Fibroblast of lung (primary cell): ENCODE results near the gene ERFE. TPM values are rescaled to one million over a fixed set of nuclear protein-coding genes. Genes with fewer than 3 reads are reported as not detected.

Experiments used
- DNase-seq, 2 donors: peaks; one replicate each; pipeline versions ENCODE4 v3.0.0 to v3.0.0-alpha.2; 2010; ENCODE audit warnings: low read depth in 2 of 2
- H2AFZ ChIP-seq: 2 replicates; pipeline ENCODE4 v1.5.1; 2012; ENCODE audit warnings: low read length, control low read depth, inconsistent platforms
- H3K27ac ChIP-seq: 2 replicates; pipeline ENCODE4 v1.5.1; 2011; ENCODE audit warnings: low read length, control low read depth; ENCODE audit not compliant: insufficient read depth
- H3K27me3 ChIP-seq: 2 replicates; pipeline ENCODE4 v1.5.1; 2011; ENCODE audit warnings: mild to moderate bottlenecking, low read length; ENCODE audit not compliant: control insufficient read depth, insufficient read depth
- H3K36me3 ChIP-seq: 2 replicates; pipeline ENCODE4 v1.5.1; 2011; ENCODE audit warnings: low read length; ENCODE audit not compliant: control insufficient read depth, insufficient read depth
- H3K4me1 ChIP-seq: 2 replicates; pipeline ENCODE4 v1.5.1; 2011; ENCODE audit warnings: low read length; ENCODE audit not compliant: control insufficient read depth, insufficient read depth; ENCODE audit errors: extremely low read depth
- H3K4me2 ChIP-seq: 2 replicates; pipeline ENCODE4 v1.5.1; 2011; ENCODE audit warnings: low read length, control low read depth; ENCODE audit not compliant: insufficient read depth; ENCODE audit errors: extremely low read depth
- H3K4me3 ChIP-seq, 4 experiments: fragments of 200-600 bp in 1 of 4; sonication (generic) in 1 of 4; replicated peaks in 1 of 4; 2 replicates each; pipeline ENCODE4 v1.5.1; 2011 to 2016; ENCODE audit warnings: low read length in 4 of 4, low read depth in 3 of 4, mild to moderate bottlenecking in 3 of 4, control low read depth in 2 of 4, inconsistent platforms in 1 of 4, mixed read lengths in 1 of 4; ENCODE audit not compliant: insufficient read depth in 1 of 4; ENCODE audit errors: control extremely low read depth in 1 of 4
- H3K79me2 ChIP-seq: 2 replicates; pipeline ENCODE4 v1.5.1; 2012; ENCODE audit warnings: mild to moderate bottlenecking, low read length, inconsistent platforms; ENCODE audit not compliant: control insufficient read depth, insufficient read depth
- H3K9ac ChIP-seq: 2 replicates; pipeline ENCODE4 v1.5.1; 2011; ENCODE audit warnings: mild to moderate bottlenecking, low read length, control low read depth; ENCODE audit not compliant: insufficient read depth
- H3K9me3 ChIP-seq: 2 replicates; pipeline ENCODE4 v1.5.1; 2012; ENCODE audit warnings: low read depth, low read length; ENCODE audit not compliant: control insufficient read depth, insufficient read depth
- H4K20me1 ChIP-seq: 2 replicates; pipeline ENCODE4 v1.5.1; 2011; ENCODE audit warnings: low read length; ENCODE audit not compliant: control insufficient read depth, insufficient read depth; ENCODE audit errors: extremely low read depth
- EZH2 ChIP-seq: IDR thresholded peaks from 2 replicates; pipeline ENCODE4 v1.5.1; 2012; ENCODE audit warnings: low read length, control low read depth, mild to moderate bottlenecking; ENCODE audit errors: missing control alignments
- polyA plus RNA-seq, 2 donors: library from polyadenylated mRNA; depleted of rRNA in 1 of 2; stranded (reverse) in 1 of 2; unstranded in 1 of 2; fragments of >200 nt; gene quantifications; 2 replicates each; pipeline ENCODE4 v1.2.1, GENCODE V29; 2011 to 2012; ENCODE audit warnings: missing spikeins in 1 of 2
- total RNA-seq: library from RNA; depleted of rRNA; stranded (reverse); fragments of >200 nt; gene quantifications from 2 replicates; pipeline ENCODE4 v1.2.1, GENCODE V29; 2014
- TF ChIP-seq, protein P1 (sequence below), 2 donors: IDR thresholded peaks in 1 of 2; conservative IDR thresholded peaks in 1 of 2; 1 replicate in 1 of 2; 2 replicates in 1 of 2; pipeline ENCODE4 v1.5.1; 2011 to 2012; ENCODE audit warnings: low read length in 2 of 2, control low read depth in 1 of 2, inconsistent platforms in 1 of 2, low read depth in 1 of 2, mild to moderate bottlenecking in 1 of 2

ERFE gene
- total and polyA plus RNA-seq, 2 donors (not counting 1 experiment from before 2014, with no cell fraction given) = 1.5 to 8.3 TPM

DNA sequence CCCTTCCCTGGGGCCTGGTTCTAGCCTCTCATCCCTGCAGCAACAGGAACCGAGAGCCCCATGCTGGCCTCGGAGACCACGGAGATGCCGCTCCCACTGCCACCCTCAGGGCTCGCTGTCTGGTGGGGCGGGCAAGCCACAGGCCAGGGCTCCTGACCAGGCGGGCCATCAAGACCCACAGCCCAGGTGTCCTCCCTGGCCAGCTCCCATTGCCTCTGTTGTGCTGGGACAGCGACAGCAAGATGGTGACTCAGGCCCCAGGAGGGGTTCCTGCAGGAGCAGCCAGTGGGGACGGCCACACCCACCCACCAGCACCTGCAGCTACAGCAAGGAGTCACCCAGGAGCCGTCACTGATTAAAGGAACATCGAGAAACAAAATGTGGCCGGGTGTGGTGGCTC lies 12.9 kb upstream of the ERFE start:
- Histone ChIP-seq H4K20me1 (no peaks in the 10 kb centered on the region), H3K79me2 (no peaks in the 10 kb centered on the region), H3K9ac (no peak overlapping the region), H3K27ac (no peak overlapping the region), H3K4me1 (peaks cover 12% of the 10 kb centered on the region), H2AFZ (no peak overlapping the region), H3K9me3 (no peaks in the 10 kb centered on the region), H3K27me3 (no peaks in the 10 kb centered on the region), H3K4me3 (no peak overlapping the region), H3K4me2 (no peak overlapping the region), H3K36me3 (no peaks in the 10 kb centered on the region)
- TF ChIP-seq, protein P1, sequence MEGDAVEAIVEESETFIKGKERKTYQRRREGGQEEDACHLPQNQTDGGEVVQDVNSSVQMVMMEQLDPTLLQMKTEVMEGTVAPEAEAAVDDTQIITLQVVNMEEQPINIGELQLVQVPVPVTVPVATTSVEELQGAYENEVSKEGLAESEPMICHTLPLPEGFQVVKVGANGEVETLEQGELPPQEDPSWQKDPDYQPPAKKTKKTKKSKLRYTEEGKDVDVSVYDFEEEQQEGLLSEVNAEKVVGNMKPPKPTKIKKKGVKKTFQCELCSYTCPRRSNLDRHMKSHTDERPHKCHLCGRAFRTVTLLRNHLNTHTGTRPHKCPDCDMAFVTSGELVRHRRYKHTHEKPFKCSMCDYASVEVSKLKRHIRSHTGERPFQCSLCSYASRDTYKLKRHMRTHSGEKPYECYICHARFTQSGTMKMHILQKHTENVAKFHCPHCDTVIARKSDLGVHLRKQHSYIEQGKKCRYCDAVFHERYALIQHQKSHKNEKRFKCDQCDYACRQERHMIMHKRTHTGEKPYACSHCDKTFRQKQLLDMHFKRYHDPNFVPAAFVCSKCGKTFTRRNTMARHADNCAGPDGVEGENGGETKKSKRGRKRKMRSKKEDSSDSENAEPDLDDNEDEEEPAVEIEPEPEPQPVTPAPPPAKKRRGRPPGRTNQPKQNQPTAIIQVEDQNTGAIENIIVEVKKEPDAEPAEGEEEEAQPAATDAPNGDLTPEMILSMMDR (conservative IDR thresholded peaks at IDR 0.05 in 1 of 2, IDR thresholded peaks at IDR 0.05 in 1 of 2; ENCODE audit: low read depth in 1 of 2, low read length in 2 of 2) = no peak
- TF ChIP-seq EZH2 = no peak
- DNase-seq = no peak

DNA sequence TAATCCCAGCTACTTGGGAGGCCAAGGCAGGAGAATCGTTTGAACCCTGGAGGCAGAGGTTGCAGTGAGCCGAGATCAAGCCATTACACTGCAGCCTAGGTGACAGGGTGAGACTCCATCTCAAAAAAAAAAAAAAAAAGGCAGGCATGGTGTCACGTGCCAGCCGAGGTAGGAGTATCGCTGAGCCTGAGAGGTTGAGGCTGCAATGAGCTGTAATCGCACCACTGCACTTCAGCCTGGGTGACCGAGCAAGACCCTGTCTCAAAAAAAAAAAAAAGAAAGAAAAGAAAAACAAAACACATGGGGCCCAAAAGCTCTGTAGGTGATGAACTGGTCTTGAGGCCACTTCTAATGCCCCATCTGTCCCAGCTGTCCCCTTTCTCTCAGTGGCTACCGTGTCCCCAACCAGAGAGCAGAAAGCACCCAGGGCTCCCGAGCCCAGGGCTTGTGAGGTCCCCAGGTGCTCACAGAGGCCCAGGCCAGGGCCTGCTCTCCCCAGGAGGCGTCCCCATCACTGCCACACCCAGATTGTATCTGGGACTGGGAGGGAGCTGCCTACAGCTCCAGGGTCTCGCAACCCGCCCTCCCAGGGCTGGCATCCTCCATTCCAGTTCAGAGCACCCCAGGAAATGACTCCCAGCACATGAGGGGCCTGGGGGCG lies 11.8 kb upstream of the ERFE start:
- Histone ChIP-seq H3K27ac (no peak overlapping the region), H4K20me1 (no peaks in the 10 kb centered on the region), H3K4me2 (no peak overlapping the region)

DNA sequence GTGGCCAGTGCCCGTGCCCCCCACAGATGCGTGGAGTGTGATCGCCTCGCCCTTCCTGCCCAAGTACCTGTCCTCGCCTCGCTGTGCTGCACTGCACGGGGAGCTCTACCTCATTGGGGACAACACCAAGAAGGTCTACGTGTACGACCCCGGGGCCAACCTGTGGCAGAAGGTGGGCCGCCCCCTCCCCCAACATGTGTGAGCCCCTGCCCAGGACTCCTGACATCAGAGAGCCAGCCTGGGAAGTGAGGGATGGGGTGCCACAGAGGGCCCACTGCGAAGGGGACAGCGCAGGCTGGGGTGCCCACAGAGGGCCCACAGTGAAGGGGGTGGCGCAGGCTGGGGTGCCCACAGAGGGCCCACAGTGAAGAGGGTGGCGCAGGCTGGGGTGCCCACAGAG lies 9.8 kb upstream of the ERFE start:
- Histone ChIP-seq H3K9ac (no peak overlapping the region), H2AFZ (no peak overlapping the region), H3K36me3 (no peaks in the 10 kb centered on the region), H4K20me1 (no peaks in the 10 kb centered on the region), H3K4me1 (peaks cover 6% of the 10 kb centered on the region), H3K27ac (no peak overlapping the region), H3K4me3 (no peak overlapping the region), H3K27me3 (no peaks in the 10 kb centered on the region), H3K9me3 (no peaks in the 10 kb centered on the region), H3K79me2 (no peaks in the 10 kb centered on the region), H3K4me2 (no peak overlapping the region)
- TF ChIP-seq, protein P1 (conservative IDR thresholded peaks at IDR 0.05 in 1 of 2, IDR thresholded peaks at IDR 0.05 in 1 of 2; ENCODE audit: low read depth in 1 of 2, low read length in 2 of 2) = no peak
- TF ChIP-seq EZH2 = no peak
- no peak for DNase-seq

More for the DNA sequence above, 11.8 kb upstream of the ERFE start:
- H3K79me2 ChIP-seq = no peaks in the 10 kb centered on the region
- H3K36me3 ChIP-seq = no peaks in the 10 kb centered on the region
- H2AFZ ChIP-seq = no peak overlapping the region
- no peak for DNase-seq
- no peak overlapping the region for H3K4me3 ChIP-seq
- H3K4me1 ChIP-seq = peaks cover 7% of the 10 kb centered on the region
- no peak overlapping the region for H3K9ac ChIP-seq
- H3K27me3 ChIP-seq = no peaks in the 10 kb centered on the region
- no peak for TF ChIP-seq EZH2
- TF ChIP-seq, protein P1 (conservative IDR thresholded peaks at IDR 0.05 in 1 of 2, IDR thresholded peaks at IDR 0.05 in 1 of 2; ENCODE audit: low read depth in 1 of 2, low read length in 2 of 2) = no peak
- H3K9me3 ChIP-seq = no peaks in the 10 kb centered on the region
